ENCODE data around the gene CTNND1.
"Not testable (repeated sequence)": the region's sequence is repeated elsewhere in the genome, so short reads cannot be mapped to it uniquely, and the experiment has no call there.

Gene CTNND1

GRCh38 chr11:57761301-57762234 lies at the start of gene CTNND1:
TSS of gene CTNND1 (plus strand) at chr11:57761802. CDS start at chr11:57791479, 29,677 bp downstream.
- DNase-seq = peak; percentile 22

- peak; percentile 98 for DNase-seq
These were observed 49.1 kb upstream of the CTNND1 start, which contains the start of gene TMX2 for GRCh38 chr11:57712256-57713150. TSS of gene TMX2 (plus strand) at chr11:57712593. CDS start at chr11:57712619, 26 bp downstream.

- DNase-seq = no peak
These were observed 47.8 kb upstream of the CTNND1 start for GRCh38 chr11:57713835-57714234.

- DNase-seq = not testable (repeated sequence)
These were observed 44.9 kb upstream of the CTNND1 start for GRCh38 chr11:57716726-57717125.

GRCh38 chr11:57727185-57727584 lies 34.4 kb upstream of the CTNND1 start:
- DNase-seq = no peak

GRCh38 chr11:57728829-57729228 lies 32.8 kb upstream of the CTNND1 start:
- DNase-seq = no peak

- no peak for DNase-seq
These were observed 32.1 kb upstream of the CTNND1 start for GRCh38 chr11:57729479-57729878.

- DNase-seq = no peak
These were observed 28.9 kb upstream of the CTNND1 start for GRCh38 chr11:57732661-57733060.

GRCh38 chr11:57735619-57736298 lies 25.8 kb upstream of the CTNND1 start:
- DNase-seq = no peak

GRCh38 chr11:57741132-57742086 lies 20.2 kb upstream of the CTNND1 start, which contains the start of gene SELENOH:
TSS of gene SELENOH (plus strand) at chr11:57741491. CDS start at chr11:57741596, 105 bp downstream.
- peak; percentile 94 for DNase-seq

- no peak for DNase-seq
These were observed 19.5 kb upstream of the CTNND1 start for GRCh38 chr11:57742087-57742452.

GRCh38 chr11:57744357-57744756 lies 17.2 kb upstream of the CTNND1 start:
- DNase-seq = no peak

- DNase-seq = no peak
These were observed 16.4 kb upstream of the CTNND1 start for GRCh38 chr11:57745206-57745605.

- DNase-seq = no peak
These were observed 14.7 kb upstream of the CTNND1 start for GRCh38 chr11:57746920-57747319.

- no peak for DNase-seq
These were observed 10.4 kb upstream of the CTNND1 start for GRCh38 chr11:57751176-57751575.

GRCh38 chr11:57751676-57752253 lies 9.8 kb upstream of the CTNND1 start, which contains the start of gene BTBD18:
TSS of gene BTBD18 (minus strand) at chr11:57751819. CDS start at chr11:57751188, 631 bp downstream.
- DNase-seq = peak; percentile 29

- no peak for DNase-seq
These were observed 8.6 kb upstream of the CTNND1 start for GRCh38 chr11:57752954-57753353.

- DNase-seq = no peak
These were observed 3.4 kb upstream of the CTNND1 start for GRCh38 chr11:57758174-57758573.

- DNase-seq = no peak
These were observed 746 bp downstream of the CTNND1 start for GRCh38 chr11:57762235-57762861.

GRCh38 chr11:57763568-57763967 lies 2.0 kb downstream of the CTNND1 start:
- DNase-seq = no peak

GRCh38 chr11:57764021-57764420 lies 2.4 kb downstream of the CTNND1 start:
- no peak for DNase-seq
